Right lung (tissue), 10 donors: ENCODE measurements around the gene GRHL3. TPM values are rescaled to one million over a fixed set of nuclear protein-coding genes. Genes with fewer than 3 reads are reported as not detected.
"Not testable (repeated sequence)": the region's sequence is repeated elsewhere in the genome, so short reads cannot be mapped to it uniquely, and the experiment has no call there.

Source experiments
- DNase-seq, 2 donors: peaks; one replicate each; pipeline ENCODE4 v3.0.0-alpha.2; 2013
- long read RNA-seq, 8 donors: transcript quantifications; one replicate each; lab custom pipeline, GENCODE V29; 2026
- polyA plus RNA-seq, 5 donors: library from polyadenylated mRNA; unstranded; fragments of 120-200 nt; gene quantifications; one replicate each; pipeline versions ENCODE4 v1.2.1 to v1.2.3, GENCODE V29; 2013; ENCODE audit warnings: inconsistent platforms in 1 of 5, low replicate concordance in 1 of 5; ENCODE audit not compliant: insufficient read length in 5 of 5, insufficient read depth in 1 of 5

The GRHL3 gene
- polyA plus RNA-seq: under 1 TPM; 0.09 to 0.45 (median 0.19) TPM
- long read RNA-seq, donor 1: 0 reads
- long read RNA-seq, donor 2: 0 reads
- long read RNA-seq, donor 3: 0 reads
- long read RNA-seq, donor 4: 0 reads
- long read RNA-seq, donor 5: 0 reads
- long read RNA-seq, donor 6: 0 reads
- long read RNA-seq, donor 7: 0 reads
- long read RNA-seq, donor 8: 0 reads

DNA sequence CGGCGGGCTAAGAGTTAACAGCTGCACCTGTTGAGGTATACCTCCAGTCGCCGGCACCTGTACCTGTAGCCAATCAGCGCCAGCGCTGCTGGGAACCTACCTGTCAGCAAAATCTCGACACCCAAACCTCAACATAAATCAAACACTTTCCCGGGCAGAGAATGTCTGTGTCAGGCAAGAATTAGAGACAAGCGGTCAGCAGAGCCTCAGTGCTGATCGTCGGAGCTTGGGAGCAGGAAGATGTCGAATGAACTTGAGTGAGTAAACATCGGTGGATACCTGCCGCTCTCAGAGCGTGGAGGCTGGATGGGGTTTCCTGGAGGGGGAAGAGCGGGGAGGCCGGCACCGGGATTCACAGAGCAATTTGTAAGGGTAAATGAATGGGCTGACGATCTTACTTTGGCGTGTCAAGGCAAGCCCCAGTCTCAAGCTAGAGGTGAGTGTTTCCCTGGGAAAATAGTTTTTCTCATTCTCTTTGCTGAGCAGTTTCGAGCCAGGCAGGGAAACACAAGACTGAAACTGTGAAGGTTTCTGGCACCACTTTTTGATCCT lies at the start of gene GRHL3:
TSS of gene GRHL3 (plus strand) at position 46 of the 552 bp plus-strand sequence. CDS start at position 241, 195 bp downstream.
- no peak for DNase-seq

DNA sequence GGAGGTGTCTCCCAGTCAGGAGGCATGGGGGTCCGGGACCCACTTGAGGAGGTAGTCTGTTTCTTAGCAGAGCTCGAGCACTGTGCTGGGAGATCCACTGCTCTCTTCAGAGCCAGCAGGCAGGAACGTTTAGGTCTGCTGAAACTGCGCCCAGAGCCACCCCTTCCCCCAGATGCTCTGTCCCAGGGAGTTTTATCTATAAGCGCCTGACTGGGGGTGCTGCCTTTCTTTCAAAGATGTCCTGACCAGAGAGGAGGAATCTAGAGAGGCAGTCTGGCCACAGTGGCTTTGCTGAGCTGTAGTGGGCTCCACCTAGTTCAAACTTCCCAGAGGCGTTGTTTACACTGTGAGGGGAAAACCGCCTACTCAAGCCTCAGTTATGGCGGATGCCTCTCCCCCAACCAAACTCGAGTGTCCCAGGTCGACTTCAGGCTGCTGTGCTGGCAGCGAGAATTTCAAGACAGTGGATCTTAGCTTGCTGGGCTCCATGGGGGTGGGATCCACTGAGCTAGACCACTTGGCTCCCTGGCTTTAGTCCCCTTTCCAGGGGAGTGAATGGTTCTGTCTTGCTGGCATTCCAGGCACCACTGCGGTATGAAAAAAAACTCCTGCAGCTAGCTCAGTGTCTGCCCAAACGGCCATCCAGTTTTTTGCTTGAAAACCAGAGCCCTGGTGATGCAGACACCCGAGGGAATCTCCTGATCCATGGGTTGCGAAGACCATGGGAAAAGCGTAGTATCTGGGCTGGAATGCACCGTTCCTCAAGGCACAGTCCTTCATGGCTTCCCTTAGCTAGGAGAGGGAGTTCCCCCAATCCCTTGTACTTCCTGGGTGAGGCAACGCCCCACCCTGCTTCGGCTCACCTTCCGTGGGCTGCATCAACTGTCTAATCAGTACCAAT lies 44.7 kb upstream of the GRHL3 start:
- DNase-seq: not testable (repeated sequence)

DNA sequence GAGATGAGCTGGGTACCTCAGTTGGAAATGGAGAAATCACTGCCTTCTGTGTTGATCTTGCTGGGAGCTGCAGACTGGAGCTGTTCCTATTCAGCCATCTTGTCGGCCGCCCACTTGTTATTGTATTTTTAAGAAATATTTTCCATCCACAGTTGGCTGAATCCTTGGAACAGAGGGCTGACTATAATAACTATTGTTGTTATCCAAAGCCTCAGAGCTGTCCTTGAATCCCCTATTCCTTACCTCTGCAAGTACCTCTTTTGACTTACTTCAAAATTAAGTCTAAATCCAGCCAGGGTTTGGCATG lies 44.1 kb upstream of the GRHL3 start:
- no peak for DNase-seq

DNA sequence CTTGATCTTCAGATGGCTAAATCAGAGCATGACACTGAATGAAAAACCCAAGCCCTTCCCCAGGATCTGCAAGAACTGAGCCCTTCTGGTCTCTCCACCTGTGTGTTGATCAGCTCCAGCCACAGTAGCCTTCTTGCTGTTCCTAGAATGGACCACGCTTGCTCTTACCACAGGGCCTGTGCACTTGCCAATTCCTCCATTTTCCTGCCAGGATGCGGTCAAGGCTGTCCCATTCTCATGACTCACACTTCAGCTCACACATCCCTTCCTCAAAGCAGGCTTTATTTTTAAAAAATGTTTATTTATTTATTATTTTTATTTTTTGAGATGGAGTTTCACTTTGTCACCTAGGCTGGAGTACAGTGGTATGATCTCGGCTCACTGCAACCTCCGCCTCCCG lies 43.6 kb upstream of the GRHL3 start:
- no peak for DNase-seq

DNA sequence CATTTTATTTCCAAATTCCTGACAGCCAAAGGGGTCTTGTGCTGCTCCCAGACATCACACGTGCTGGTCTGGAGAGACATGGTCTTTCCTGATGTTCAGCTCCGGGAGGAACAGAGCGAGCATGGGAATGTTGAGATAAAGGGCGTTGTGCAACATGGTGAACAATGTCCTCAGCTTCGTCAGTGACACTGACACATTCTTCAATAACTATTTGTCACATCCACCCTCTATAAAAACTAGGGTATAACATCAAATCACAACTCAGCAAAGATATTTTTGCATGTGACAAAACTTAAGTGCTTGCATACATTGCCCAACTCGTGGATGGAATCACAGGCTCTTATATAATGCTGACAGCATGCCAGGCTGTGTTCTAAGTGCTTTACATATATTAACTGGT lies 42.4 kb upstream of the GRHL3 start:
- no peak for DNase-seq

DNA sequence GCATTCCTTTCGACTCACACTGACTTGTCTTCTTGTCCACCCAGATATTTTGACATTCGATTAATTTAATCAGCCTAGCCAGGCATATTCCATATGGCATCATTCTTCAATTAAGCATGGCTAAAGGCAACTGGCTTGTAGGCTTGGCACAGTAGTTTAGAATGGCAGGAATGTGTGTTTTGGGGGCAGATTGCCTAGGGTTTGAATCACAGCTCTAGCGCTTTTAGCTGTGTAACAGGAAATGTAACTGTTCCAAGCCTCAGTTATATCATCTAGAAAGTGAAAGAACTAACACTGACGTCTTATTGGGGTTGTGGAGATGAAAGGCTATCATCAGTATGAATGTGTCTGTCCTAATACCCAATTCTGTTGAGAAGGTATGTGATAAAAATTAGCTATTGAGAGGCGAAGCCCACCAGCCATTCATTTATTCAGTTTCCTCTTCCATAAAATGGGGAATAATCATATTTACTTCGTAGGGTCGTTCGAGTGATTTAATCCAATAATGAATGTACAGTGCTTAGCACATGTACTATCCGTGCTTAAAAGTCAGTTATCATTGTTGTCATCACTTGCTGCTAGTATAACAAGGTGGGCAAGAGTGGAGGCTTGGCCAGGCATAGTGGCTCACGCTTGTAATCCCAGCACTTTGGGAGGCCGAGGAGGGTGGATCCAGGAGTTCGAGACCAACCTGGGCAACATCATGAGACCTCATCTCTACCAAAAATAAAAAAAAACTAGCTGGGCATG lies 41.6 kb upstream of the GRHL3 start:
- DNase-seq: no peak

DNA sequence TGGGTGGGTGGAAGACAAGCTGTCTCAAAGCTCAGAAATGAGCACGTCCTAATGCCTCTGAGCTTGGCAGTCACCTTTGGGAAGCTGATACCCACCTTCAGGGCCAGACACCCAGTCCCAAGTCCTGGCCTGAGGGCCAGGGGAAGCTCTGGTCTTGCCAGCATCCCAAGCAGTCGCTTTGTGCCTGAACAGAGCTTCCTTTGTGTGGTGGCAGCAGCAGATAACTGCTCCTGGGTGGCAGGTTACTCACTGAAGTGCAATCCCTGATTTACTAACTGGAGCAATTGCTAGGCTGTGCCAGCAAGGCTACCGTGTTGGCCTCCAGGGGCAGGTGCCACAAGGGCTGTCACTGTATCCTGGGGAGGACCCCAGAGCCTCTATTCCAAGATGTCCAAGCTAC lies 40.4 kb upstream of the GRHL3 start:
- DNase-seq: no peak

DNA sequence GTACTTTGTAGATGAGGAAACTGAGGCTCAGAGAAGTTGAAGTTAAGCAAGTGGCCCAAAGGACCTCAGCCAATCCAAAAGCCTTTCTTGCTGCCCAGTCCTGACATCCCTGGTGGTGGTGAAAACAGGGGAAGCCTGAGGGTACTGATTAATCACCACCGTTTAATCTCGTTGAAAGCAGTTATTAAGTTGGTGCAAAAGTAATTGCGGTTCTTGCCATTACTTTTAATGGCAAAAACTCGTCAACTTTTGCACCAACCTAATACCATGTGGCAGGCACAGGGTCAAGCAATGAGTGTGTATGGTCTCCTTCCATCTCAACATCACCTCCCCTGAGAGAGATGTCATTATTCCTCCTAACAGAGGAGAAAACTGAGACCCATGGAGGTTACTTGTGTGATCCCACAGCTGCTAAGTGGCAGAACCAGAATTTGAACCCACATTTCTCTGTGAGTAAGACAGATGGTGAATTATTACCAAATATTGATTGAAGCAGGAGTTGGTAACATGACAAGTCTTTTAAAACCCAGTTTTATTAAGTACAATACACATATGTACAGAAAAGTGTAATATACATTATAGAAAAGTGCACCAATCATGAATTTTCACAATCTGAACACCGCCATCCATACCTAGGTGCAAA lies 39.4 kb upstream of the GRHL3 start:
- no peak for DNase-seq

DNA sequence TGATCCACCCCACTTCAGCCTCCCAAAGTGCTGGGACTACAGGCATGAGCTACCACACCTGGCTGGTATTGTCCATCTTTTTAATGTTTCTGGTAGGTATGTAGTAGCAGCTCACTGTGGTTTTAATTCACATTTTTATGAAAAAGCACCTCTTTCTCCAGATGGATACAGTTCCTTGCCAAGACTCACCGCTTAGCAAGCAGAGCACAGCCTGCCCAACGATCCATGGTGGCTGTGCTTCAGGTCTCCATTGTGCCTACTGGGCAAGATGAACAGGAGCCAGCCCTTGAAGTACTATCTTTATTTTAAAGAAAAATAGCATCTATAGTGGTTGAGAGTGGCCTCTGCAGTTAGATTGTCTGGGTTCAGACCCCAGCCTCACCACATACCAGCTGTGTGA lies 37.6 kb upstream of the GRHL3 start:
- DNase-seq: no peak

DNA sequence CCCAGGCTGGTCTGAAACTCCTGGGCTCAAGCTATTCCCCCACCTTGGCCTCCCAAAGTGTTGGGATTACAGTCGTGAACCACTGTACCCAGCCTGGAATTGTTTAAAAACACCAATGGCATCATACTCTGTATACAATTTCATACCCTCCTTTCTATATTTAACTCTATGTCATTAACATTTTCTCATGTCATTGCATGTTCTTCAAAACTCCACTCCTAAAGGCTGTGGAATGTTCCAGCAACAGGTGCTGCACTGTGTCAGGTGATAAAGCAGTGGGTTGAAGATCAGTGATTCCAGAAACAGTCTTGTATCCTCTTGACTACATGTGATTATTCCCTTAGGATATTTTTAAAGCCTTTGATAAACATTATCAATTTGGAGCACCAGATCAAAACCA lies 36.7 kb upstream of the GRHL3 start:
- no peak for DNase-seq

DNA sequence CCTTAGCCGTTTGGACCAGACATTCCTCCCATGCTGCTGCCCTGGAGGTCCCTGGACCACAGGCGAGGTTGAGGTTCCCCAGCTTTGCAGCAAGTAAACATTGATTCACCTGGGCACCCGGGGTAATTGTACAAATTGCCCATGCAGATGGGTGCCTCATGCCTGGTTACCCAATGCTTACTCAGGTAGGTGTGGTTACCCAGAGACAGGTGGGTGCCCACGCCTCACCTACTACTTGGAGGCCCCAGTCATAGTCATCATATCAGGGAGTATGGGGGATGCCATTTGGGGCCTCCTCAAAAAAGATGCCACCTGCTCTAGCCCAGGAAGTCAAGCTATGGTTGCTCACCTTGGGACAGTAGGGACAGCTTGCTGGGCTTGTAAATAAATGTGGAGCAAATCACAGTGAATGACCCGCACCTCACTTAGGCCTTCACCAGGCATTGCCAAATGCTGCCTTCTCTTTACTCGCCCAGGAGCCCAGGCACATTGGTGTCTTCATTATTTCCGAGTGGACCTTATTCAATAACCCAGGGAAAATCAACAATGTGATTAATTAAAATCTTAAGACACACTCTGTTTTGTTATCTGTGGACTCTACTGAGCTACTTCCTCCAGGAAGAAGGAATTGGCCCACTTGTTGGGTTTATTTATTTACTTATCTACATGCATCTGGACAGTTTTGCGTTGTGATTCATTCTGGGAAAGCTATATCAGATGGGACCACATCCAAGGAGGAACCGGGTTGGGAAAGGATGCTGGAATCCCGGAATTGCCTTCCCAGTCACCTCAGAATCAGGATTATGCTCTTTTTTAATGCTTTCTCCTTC lies 35.6 kb upstream of the GRHL3 start:
- no peak for DNase-seq

DNA sequence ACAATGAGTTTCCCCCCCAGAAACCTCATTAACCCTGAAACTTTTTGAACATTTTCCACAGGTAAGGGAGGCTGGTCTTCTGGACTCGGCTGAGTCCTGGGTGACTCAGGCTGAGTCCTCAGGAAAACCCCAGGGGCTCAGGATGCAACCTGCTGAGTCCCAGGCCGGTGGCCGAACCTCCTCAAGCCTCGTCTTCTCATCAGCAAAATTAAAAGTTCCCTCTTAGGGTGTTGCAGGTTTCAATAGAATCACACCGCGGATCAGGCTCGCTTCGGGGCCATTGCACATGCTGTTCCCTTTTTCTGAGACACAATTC lies 35.0 kb upstream of the GRHL3 start:
- DNase-seq: no peak

DNA sequence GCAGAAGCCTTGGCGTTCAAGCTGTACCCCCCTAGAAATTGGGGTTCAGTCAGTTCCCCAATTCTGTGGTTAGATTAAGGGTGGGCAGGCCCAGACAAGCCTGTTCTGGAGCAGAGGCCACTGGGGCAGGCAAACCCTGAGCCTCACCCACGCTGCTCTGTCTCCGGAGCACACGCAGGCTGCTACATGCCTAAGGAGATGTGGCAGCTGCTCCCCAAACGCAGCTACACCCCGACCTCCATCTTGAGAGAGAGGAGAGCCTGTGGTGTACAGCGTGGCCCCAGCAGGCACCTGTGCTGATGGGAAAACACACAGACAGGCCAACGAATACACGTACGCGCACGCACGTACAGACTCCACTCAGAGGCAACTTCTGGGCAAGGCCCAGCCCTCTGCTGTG lies 33.9 kb upstream of the GRHL3 start:
- DNase-seq: no peak

DNA sequence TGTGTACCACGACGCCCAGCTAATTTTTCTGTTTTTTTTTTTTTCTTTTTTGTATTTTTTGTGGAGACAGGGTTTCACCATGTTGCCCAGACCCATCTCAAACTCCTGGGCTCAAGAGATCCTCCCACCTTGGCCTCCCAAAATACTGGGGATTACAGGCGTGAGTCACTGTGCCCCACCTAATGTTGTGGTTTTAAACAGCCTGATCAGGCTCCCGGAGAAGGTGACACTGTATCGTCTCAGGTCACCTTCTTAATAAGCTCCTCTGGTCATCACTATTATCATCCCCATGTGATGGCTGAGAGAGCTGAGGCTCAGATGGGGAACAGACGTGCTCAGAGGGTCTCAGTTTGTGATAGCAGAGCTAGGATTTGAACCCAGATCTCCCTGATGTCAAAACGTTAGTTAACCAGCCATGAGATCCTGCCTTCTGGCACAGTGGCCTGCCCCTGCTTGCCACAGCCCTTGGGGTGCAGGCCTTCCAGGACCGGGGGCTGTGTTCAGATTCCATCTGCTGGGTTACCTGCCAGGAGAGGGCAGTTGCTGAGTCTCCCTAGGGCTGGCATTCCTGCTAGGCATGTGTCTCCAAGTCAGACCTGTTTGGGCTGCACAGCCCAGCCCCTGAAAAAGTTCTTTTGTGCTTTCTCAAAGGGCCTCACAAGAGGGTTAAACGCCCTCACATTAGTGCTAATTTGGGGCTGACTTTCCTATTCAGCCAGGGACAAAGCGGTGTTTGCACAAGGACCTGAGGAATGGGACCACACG lies 32.7 kb upstream of the GRHL3 start:
- DNase-seq: no peak

DNA sequence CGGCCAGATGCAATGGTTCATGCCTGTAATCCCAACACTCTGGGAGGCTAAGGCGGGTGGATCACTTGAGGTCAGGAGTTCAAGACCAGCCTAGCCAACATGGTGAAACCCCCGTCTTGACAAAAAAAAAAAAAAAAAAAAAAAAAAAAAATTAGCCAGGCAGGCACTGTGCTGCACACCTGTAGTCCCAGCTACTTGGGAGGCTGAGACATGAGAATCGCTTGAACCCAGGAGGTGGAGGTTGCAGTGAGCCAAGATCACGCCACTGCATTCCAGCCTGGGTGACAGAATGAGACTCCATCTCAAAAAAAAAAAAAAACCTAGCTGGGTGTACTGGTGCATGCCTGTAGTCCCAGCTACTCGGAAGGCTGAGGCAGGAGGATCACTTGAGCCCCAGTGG lies 31.4 kb upstream of the GRHL3 start:
- not testable (repeated sequence) for DNase-seq

DNA sequence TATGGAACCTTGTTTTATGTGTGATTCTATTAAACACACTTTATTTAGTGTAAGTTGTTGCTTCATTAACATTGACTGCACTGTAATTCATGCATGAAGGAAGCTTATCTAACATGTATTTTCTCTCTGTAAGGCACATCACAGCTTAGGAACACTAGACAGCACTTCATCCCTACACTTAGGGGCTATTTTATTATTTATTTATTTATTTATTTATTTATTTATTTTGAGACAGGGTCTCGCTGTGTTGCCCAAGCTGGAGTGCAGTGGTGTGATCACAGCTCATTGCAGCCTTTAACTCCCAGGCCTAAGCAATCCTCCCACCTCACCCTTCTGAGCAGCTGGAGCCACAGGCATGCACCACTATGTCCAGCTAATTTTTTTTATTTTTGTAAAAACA lies 30.7 kb upstream of the GRHL3 start:
- no peak for DNase-seq

DNA sequence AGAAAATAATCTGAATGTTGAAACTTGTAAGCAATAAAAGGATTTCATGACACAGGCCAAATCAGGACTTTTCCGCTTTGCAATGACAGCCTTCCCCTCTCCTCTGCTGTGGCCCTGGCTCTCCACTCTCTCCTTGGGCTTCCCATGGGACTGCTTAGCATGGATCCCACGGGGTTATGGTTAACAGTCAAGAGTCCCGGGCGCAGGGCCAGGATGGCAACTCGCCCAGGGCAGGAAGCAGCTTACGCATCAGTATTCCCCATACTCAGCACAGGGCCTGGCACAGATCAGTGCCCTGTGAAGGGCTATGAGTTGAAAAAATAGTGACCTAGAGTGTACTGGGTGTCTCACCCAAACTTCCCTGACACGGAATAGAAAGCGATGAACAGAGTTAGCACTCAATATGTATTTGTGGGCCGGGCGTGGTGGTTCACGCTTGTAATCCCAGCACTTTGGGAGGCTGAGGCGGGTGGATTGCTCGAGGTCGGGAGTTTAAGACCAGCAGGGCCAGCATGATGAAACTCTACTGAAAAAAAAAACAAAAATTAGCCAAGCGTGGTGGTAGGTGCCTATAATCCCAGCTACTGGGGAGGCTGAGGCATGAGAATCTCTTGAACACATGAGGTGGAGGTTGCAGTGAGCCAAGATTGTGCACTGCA lies 29.1 kb upstream of the GRHL3 start:
- peak; percentile 42 to 52 for DNase-seq

DNA sequence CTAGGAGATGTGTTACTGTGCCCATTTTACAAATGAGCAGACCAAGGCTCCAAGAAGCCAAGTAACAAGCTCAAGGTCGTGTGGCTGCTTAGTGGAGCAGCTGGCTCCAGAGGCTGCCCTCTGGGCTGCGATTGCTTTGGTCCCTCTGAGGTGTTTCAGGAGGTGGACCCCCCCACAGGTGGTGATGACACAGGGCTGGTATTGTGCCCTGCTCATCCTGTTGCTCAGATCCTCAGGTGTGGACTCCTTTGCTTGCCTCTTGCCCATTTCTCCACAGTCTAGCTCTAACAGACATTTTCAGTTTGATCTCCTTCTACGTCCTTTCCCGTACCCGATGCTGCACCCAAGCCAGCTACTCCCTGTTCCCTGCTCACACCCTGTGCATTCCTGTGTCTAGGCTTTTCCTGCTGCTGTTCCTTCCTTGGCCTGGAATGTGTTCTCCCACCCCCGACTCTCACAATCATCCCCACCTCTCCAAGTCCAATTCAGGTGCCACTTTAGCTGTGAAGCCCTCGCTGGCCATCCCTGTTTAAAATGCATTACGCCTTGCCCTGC lies 28.1 kb upstream of the GRHL3 start:
- DNase-seq: no peak

DNA sequence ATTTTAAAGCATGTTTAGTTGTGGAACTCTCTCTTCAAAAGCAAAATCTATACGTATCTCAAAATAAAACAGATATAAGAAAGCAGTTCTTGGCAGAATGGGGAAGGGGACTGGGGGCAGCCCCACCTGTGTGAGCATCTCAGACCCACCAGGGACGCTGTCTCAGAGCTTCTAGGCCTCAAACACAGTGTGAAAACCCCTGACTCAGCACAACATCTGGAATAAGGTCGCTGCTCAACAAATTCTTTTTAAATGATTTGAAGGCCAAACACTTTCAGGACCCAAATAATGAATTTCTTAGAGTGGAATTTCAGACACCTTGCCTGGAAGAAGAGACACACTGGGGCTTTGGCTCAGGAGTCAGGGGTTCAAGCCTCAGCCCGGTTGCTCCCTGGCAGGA lies 27.1 kb upstream of the GRHL3 start:
- DNase-seq: no peak

DNA sequence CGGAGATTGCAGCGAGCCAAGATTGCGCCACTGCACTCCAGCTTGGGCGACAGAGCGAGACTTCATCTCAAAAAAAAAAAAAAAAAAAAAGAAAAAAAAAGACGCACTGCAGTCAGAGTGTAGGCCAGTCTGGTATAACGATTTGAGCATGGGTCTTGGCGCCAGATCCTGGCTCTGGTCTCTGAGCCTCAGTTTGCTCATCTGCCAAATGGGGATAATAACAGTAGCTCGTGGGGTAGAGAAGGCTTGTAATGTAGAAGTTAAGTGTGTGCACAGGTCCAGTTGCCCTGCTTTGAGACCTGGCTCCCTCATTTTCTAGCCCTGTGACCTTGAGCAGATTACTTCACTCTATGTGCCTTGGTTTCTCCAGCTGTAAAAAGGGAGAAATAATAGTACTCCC lies 26.3 kb upstream of the GRHL3 start:
- no peak for DNase-seq
